RCC 7860 (cell line): ENCODE data around the gene FARSA.
"Not testable (repeated sequence)": the region's sequence is repeated elsewhere in the genome, so short reads cannot be mapped to it uniquely, and the experiment has no call there.

Experiments
- DNase-seq: peaks from one replicate; pipeline ENCODE4 v3.0.0-alpha.2; 2015; ENCODE audit warnings: low spot score
- FAIRE-seq: peaks from 2 replicates; lab custom pipeline; 2012; peaks lifted over from hg19 to GRCh38; lab: Jason Lieb, UNC

The FARSA gene

GRCh38 chr19:12937927-12938778 lies 4.6 kb upstream of the FARSA start, which contains the start of gene CALR:
Gene CALR (plus strand): TSS chr19:12938609. CDS start chr19:12938680, 71 bp downstream.
- DNase-seq (peak; percentile 99), FAIRE-seq (peak; percentile 91)

- FAIRE-seq (no peak), DNase-seq (no peak)
Observed at GRCh38 chr19:12937093-12937926, 3.8 kb upstream of the FARSA start.

GRCh38 chr19:12936582-12936981 lies 3.1 kb upstream of the FARSA start:
- no peak for DNase-seq
- no peak for FAIRE-seq

- DNase-seq (no peak), FAIRE-seq (no peak)
Observed at GRCh38 chr19:12935071-12935470, 1.6 kb upstream of the FARSA start.

- no peak for FAIRE-seq
- DNase-seq: no peak
Observed at GRCh38 chr19:12932392-12933286, 872 bp downstream of the FARSA start.

- no peak for DNase-seq
- FAIRE-seq: no peak
Observed at GRCh38 chr19:12930002-12930645, 3.4 kb downstream of the FARSA start.

GRCh38 chr19:12924621-12925310 lies 8.7 kb downstream of the FARSA start:
- FAIRE-seq (no peak), DNase-seq (no peak)

- FAIRE-seq (no peak), DNase-seq (no peak)
Observed at GRCh38 chr19:12922959-12923358, 10.6 kb downstream of the FARSA start.

GRCh38 chr19:12921047-12921446 lies 12.5 kb downstream of the FARSA start:
- DNase-seq (no peak), FAIRE-seq (no peak)

- FAIRE-seq (no peak), DNase-seq (no peak)
Observed at GRCh38 chr19:12918253-12918652, 15.3 kb downstream of the FARSA start.

- FAIRE-seq, DNase-seq: not testable (repeated sequence)
Observed at GRCh38 chr19:12915860-12916259, 17.7 kb downstream of the FARSA start.

- FAIRE-seq (no peak), DNase-seq (no peak)
Observed at GRCh38 chr19:12913851-12914690, 19.4 kb downstream of the FARSA start.

- DNase-seq: no peak
- no peak for FAIRE-seq
Observed at GRCh38 chr19:12913011-12913561, 20.4 kb downstream of the FARSA start.

- DNase-seq: no peak
- no peak for FAIRE-seq
Observed at GRCh38 chr19:12912571-12912970, 20.9 kb downstream of the FARSA start.

GRCh38 chr19:12907166-12907565 lies 26.3 kb downstream of the FARSA start:
- FAIRE-seq (no peak), DNase-seq (no peak)

- FAIRE-seq (no peak), DNase-seq (no peak)
Observed at GRCh38 chr19:12899891-12900518, 33.5 kb downstream of the FARSA start.

- no peak for FAIRE-seq
- no peak for DNase-seq
Observed at GRCh38 chr19:12896460-12896859, 37.1 kb downstream of the FARSA start.

- DNase-seq: no peak
Observed at GRCh38 chr19:12893582-12893981, 39.9 kb downstream of the FARSA start.

More at GRCh38 chr19:12893582-12893981, 39.9 kb downstream of the FARSA start:
- FAIRE-seq: no peak
